DLD1 (cell line): ENCODE measurements around the gene GPER1.

Experiments
- in situ Hi-C: cut with HindIII; loops from 2 replicates; pipeline ENCODE4 v1.10.0; 2017; ENCODE audit warnings: low sequenced_read_pairs

Gene GPER1

DNA sequence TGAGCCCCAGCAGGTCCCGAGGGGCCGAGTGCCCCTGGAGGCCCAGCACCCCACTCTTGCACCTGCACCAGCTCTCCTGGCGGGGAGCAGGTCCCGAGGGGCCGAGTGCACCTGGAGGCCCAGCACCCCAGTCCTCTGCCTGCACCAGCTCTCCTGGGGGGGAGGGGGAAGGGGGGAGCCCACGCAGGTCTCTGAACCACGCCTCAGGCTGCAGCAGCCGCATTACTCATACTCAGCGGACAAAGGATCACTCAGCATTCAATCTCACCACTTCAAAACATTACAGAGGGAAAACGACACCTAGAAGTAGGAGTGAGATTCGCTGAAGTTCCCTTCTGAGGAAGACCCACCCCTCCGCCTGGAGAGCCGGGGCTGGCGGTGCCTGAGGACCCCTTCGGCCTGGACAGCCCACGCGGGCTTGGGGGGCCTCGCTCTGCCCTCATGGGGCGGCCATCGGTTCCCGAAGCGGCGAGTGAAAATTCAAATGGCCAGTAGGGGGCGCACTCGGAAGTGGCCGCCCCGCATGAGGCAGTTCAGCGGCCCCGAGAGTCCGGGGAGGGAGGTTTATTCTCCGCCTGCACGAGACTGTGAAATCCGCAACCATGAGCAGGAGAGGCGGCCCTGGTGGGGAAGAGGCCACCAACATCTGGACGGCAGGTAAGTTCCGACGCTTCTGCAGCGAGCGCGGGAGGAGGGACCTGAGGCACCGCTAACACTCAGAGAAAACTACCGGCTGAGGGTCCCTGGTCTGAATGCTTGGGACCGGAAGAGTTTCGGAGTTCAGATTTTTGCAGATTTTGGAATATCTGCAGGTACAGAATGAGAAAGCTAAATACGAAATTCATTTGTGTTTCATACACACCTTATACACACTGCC lies 1.1 kb upstream of the GPER1 start:
- in situ Hi-C loops: no loop called here

DNA sequence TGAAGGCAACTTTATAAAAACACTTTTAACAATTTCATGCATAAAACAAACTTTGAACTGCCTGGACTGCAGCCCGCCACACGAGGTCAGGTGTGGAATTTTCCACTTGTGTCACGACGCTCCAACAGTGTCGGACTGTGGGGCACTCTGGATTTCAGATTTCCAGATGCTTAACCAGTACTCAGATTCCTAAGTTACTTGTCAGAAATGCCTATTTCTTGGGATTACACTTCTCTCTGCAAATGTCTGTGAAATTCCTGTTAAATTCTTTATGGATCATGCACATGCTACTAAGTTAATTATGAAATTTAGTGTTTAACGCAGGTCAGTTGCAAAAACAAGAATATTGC lies 473 bp upstream of the GPER1 start:
- in situ Hi-C loops: no loop called here

DNA sequence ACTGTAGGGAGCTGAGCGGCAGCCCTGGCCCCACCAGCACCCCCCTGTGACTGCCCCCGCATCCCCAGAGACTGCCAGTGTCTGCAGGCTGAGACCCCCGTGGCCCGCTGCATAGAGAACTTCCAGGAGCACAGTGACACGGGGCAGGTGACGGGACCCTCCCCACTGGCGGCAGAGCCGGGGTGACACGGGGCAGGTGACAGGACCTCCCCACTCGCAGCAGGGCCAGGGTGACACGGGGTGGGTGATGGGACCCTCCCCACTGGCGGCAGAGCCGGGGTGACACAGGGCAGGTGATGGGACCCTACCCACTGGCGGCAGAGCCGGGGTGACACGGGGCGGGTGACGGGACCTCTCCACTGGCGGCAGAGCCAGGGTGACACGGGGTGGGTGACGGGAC lies 2.3 kb downstream of the GPER1 start:
- in situ Hi-C loops: loop anchor here (10.0 kb wide), 1 partner anchor 295 kb away; no protein-coding TSS in a partner anchor

DNA sequence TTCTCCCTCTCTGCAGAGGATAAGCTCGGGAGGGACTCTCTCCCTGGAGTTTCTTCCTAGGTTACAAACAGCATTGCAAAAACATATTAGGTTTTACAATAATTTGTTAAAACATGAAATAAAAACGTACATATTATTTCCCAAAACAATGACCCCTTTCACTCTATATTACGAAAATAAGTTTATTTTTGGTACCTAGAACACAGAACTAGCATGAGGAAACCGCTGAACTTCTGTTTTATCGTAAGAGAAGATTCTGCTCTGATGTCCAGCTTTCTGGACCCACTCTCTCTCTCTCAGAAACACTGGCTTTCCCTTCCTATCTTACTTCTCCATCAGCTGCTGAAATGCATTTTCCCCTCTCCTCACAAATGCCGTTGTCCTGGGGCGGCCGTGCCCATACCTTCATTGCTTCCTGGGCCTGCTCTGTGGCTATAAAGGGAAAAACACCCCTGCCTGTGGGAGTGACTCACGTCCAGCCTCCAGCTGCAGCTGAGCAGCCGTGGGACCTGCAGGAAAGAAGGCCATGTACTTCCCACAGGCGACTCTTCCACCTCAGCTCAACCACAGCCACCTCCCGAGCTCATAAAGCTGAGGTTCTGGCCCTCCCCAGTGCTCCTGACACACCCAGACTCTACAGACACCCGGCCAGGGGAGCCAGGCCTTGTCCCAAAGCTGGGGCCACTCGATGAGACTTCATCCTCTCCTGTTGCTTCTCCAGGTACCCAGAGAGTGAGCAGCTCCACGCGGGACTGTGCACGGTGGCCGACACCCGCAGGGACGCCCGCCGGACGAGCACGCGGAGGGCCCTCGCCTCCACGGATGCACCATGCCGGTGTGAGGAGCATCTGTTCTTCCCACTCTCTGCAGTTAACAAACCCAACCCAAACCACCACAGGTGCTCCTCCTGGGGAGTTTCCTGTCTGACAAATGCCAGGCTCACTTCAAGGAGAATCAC lies 3.1 kb downstream of the GPER1 start:
- in situ Hi-C loops: loop anchor here (10.0 kb wide), 1 partner anchor 294 kb away; no protein-coding TSS in a partner anchor

DNA sequence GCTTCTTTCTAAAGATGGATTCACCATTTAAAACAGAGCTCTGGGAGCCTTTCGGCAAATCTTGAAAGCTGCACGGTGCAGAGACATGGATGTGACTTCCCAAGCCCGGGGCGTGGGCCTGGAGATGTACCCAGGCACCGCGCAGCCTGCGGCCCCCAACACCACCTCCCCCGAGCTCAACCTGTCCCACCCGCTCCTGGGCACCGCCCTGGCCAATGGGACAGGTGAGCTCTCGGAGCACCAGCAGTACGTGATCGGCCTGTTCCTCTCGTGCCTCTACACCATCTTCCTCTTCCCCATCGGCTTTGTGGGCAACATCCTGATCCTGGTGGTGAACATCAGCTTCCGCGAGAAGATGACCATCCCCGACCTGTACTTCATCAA lies 3.7 kb downstream of the GPER1 start:
- in situ Hi-C loops: loop anchor here (10.0 kb wide), 1 partner anchor 293 kb away; no protein-coding TSS in a partner anchor

DNA sequence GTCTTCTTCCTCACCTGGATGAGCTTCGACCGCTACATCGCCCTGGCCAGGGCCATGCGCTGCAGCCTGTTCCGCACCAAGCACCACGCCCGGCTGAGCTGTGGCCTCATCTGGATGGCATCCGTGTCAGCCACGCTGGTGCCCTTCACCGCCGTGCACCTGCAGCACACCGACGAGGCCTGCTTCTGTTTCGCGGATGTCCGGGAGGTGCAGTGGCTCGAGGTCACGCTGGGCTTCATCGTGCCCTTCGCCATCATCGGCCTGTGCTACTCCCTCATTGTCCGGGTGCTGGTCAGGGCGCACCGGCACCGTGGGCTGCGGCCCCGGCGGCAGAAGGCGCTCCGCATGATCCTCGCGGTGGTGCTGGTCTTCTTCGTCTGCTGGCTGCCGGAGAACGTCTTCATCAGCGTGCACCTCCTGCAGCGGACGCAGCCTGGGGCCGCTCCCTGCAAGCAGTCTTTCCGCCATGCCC lies 4.3 kb downstream of the GPER1 start:
- in situ Hi-C loops: loop anchor here (10.0 kb wide), 1 partner anchor 293 kb away; no protein-coding TSS in a partner anchor

DNA sequence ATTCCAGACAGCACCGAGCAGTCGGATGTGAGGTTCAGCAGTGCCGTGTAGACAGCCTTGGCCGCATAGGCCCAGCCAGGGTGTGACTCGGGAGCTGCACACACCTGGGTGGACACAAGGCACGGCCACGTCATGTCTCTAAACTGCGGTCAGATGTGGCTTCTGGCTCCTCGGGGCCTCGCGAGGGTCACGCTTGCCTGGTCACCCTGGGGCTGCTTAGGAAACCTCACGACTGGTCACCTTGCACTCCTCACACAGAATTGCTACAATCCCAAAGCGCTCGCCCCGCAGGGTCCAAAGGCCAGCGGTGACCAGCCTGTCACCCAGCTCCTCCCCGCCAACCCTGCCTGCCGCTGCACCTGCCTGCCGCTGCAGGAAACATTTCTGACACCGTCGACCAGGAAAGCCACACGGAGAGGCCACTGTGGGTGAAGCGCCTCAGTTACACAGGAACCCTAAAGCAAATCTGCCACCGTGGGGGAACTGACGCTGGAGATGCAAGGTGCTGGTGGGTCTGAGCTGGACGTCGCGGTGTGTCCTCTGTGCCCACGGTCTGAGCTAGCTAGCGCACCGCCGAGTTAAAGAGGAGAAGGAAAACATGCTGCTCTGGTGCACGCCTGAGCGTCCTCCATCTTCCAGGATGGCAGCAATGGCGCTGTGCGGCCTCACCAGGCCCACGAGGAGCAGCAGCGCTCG lies 5.0 kb downstream of the GPER1 start:
- in situ Hi-C loops: loop anchor here (10.0 kb wide), 1 partner anchor 292 kb away; no protein-coding TSS in a partner anchor

DNA sequence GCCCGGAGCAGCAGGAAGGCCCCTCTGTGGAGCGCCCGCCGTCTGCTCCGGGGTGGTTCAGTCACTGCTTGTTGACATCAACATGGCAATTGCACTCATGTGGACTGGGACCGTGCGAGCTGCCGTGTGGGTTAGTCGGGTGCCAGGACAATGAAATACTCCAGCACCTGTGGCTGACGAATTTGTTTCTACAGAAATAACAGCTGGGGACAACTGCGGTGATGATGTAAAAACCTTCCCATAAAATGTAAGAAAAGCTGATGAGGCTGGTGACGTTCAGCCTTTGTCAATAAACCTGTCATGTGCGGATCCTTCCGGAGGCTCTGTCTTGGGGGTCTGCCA lies 5.6 kb downstream of the GPER1 start:
- in situ Hi-C loops: loop anchor here (10.0 kb wide), 1 partner anchor 291 kb away; no protein-coding TSS in a partner anchor

DNA sequence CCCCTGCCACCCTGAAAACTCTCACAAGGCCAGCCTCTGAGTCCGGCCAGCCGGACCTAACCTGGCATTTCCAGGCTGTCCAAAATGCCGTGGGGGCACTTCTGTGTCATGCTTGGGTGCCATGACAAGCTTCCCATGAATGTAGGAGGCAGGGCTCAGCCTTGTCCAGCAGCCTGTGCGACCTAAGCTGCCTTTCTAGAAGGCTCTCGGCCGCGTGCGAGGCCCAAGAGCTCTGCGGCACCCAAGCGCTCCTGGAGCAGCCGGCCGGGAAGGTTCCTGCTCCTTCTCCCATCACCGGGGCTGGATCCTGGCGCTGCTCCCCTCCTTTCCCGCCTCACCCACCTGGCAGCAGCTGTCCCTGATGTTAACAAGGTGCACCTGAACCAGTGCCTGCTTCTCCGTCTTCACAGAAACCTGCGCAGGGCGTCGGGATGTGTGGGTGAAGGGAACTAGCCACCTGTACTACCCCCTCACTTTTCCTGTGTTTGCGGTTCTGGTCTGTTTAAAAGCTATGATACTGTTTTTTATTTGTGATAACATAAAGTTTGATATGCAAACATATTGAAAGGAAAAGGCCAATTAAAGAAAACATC lies 6.1 kb downstream of the GPER1 start:
- in situ Hi-C loops: loop anchor here (10.0 kb wide), 1 partner anchor 291 kb away; no protein-coding TSS in a partner anchor

DNA sequence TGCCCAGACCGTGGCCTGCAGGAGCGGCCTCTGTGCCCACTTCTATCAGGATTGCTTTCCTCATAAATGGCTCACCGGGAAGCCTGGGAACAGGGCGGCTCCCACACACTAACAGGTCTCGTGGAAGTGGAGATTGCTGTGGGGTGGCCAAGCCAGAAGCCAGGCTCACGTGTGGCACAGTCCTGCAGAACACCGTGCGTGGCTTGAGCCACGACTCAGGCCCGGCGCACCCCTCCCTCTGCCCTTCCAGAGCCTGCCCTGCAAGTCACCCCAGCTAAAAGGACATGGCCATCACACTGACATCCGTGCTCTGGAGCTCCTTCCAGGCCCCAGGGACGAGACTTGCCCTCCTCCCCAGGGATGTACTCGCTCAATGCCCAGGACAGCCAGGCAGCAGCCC lies 7.0 kb downstream of the GPER1 start:
- in situ Hi-C loops: loop anchor here (10.0 kb wide), 1 partner anchor 290 kb away; no protein-coding TSS in a partner anchor

DNA sequence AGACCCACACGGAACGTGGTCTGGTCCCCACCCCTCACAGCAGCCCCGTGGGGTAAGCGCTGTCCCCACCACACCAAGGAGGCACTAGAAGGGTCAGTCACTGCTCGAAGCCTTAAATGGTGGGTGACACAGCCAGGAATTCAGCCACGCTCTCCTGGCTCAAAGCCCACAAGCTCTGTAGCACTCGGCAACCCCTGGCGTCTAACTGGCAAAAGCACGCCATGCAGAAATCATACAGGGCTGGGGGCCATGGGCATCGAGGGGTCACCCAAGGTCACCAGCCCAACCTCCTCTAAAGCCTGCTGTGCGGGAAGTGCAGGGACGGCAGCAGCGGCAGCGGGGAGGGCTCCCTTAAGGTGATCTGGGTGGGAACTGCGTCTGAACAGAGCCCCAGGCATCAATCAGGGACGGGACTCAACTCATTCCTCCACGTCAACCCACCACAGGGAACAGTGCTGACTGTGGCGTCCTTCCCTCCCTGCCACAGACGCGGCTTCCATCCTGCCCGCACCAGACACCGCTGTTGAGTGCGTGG lies 7.8 kb downstream of the GPER1 start:
- in situ Hi-C loops: loop anchor here (10.0 kb wide), 1 partner anchor 289 kb away; no protein-coding TSS in a partner anchor

DNA sequence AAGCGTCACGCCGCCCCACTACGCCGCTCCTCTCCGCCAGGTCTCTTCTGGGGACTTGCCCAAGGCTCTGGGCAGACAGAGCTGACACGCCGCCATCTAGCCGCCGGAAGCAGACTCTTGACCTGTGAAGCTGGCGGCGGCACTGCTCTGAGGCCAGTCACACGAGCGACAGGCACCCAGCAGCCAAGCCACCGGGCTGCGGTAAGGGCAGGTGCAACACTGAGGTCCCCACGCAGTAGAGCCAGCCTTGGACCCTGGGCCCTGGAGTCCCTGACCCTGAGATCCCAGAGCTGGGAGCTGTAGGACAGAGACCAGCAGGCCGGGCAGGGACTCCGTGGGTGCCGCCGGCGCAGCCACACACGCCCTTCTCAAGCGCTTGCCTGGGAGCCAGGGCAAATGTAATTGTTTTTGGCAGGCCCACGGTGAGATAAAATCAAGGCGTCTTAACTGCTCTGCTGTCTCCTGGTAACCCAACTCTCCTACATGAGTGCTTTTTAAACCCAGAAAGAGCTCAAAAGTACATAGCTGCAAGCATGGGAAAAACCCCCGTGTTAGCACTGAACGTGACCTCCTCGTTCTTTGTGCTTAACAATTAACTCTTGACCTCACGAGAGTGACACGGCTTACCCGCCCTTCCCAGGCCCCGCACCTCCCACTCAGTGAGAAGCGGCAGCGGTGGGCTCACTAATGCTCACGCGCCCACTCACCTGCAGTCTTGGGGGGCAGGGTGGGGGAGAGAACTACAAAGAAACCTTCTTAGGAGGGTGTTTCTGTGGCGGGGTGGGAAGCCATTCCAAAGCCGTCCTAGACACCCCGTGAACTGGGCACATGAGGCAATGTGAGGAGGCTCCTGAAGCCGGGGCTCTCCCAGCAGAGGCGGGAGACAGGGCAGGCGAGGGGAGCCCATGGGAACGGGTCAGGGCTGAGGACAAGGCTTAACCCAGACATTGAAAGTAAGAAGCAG lies 8.5 kb downstream of the GPER1 start:
- in situ Hi-C loops: loop anchor here (10.0 kb wide), 1 partner anchor 288 kb away; no protein-coding TSS in a partner anchor

DNA sequence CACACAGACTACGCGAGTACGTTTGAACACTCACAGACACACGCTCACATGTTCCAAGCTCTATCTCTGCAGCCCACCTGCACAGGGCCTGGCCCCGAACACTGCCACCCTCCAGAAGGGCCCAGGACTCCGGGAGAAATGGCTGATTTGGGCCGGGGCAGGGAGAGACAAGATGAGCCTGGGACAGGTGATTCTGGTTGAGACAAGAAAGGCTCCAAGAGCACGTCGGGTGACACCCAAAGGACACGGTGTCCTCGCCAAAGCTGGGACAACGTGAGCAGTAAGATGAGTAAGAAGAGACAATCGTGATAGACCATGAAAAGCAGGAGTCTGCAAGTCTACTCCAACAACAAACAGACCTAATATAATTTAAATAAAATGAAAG lies 9.2 kb downstream of the GPER1 start:
- in situ Hi-C loops: loop anchor here (10.0 kb wide), 1 partner anchor 288 kb away; no protein-coding TSS in a partner anchor

DNA sequence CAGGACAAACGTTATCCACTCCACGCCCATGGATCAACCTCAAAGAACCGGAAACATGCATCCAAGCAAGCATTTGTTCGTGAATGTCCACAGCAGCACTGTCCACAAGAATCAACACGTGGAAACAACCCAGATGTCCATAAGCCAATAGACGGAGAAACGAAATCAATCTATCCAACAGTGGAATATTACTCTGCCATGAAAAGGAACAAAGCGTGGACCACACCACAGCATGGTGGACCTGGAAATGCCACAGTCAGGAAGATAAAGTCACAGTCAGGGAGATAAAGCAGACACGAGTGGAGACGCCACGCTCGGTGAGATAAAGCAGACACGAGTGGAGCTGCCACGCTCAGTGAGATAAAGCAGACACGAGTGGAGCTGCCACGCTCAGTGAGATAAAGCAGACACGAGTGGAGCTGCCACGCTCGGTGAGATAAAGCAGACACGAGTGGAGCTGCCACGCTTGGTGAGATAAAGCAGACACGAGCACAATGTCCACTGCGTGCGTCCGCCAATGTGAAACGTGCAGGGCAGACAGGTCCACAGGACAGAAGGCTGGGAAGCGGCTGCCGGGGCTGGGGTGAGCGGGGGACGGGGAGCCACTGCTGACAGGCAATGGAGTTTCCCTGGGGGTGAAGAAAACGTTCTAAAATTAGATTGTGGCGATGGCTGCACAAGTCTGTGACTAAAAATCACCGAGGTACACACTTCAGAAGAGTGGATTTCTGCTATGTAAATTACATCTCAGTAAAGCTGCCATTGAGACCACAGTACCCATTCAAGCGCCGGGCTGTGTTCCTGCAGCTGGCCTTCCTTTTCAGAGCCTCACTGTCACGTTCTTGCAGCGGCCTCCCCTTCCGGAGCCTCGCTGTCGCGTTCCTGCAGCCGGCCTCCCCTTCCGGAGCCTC lies 10.6 kb downstream of the GPER1 start:
- in situ Hi-C loops: loop anchor here (10.0 kb wide), 1 partner anchor 286 kb away; no protein-coding TSS in a partner anchor

DNA sequence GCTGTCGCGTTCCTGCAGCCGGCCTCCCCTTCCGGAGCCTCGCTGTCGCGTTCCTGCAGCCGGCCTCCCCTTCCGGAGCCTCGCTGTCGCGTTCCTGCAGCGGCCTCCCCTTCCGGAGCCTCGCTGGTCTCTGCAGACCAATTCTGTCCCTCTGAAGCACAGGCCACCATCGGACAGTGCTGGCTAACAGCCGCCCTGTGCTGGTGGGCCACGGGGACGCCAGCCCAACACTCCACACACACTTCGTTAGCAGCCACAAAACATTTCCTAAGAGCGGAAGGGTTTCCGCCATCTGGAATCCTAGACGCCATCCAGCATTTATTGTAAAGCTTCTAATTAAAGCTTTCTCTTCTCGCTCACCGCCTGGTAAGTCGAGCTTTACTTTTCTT lies 11.2 kb downstream of the GPER1 start:
- in situ Hi-C loops: loop anchor here (10.0 kb wide), 1 partner anchor 286 kb away; no protein-coding TSS in a partner anchor

DNA sequence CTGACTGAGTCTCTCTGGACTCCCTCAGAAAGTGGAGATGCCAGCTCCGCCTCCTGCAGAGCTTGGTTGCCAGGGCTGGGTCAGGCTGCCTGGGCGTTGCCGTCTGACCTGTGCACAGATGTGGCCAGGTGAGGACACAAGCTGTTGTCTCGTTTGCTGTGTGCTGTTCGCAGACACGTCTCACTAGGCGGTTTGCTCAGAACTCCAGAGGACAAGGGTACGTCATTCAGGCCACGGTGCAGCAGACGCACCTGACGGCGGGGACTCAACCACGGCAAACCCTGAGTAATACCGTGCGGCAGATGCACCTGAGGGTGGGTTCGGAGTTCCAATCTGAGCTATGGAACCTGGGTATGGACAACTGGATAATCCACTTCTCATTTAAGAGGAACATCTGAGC lies 11.7 kb downstream of the GPER1 start:
- in situ Hi-C loops: loop anchor here (10.0 kb wide), 1 partner anchor 285 kb away; no protein-coding TSS in a partner anchor

DNA sequence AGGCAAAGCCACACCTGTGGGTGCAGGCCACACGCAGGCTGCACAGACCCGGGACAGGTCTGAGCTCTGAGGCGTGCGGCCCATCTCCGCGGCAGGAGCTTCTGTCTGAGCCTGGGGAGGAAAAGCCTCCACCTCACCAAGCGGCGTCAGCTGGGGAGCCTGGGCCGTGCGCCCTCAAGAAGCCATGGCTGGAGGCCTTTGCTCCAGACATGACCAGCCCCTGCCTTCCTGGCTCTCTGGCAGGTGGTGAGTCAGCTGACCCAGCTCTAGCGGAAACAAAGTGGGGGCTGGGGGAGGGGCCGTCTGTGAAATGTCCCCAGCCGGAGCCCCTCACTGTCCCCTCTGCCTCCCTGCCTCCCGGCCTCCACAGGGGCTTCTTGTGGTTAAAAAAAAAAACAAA lies 12.5 kb downstream of the GPER1 start:
- in situ Hi-C loops: no loop called here
